Endothelial cell of umbilical vein (primary cell): Measurements from ENCODE around the gene ZNF385C.

ENCODE experiments used
- EZH2 ChIP-seq: IDR thresholded peaks from 2 replicates; pipeline ENCODE4 v1.6.1; 2012; ENCODE audit warnings: borderline replicate concordance, low read depth, mild to moderate bottlenecking, moderate library complexity, low read length, inconsistent platforms; ENCODE audit not compliant: severe bottlenecking
- FOS ChIP-seq: IDR thresholded peaks from 2 replicates; pipeline ENCODE4 v1.6.1; 2011; ENCODE audit warnings: mild to moderate bottlenecking, low read length, moderate library complexity, borderline replicate concordance; ENCODE audit not compliant: insufficient read depth
- GATA2 ChIP-seq: IDR thresholded peaks from 2 replicates; pipeline ENCODE4 v1.7.0; 2011; ENCODE audit warnings: low read depth, mild to moderate bottlenecking, moderate library complexity, mixed read lengths, low read length; ENCODE audit not compliant: insufficient read length, insufficient read depth
- JUN ChIP-seq: IDR thresholded peaks from 2 replicates; pipeline ENCODE4 v1.6.1; 2011; ENCODE audit warnings: borderline replicate concordance, low read depth; ENCODE audit not compliant: insufficient read length, insufficient read depth
- POLR2A ChIP-seq: IDR thresholded peaks from 2 replicates; pipeline ENCODE4 v1.6.1; 2012; ENCODE audit warnings: low read depth, mild to moderate bottlenecking, control low read depth, low read length
- POLR2AphosphoS5 ChIP-seq: IDR thresholded peaks from 2 replicates; pipeline ENCODE4 v1.6.1; 2012; ENCODE audit warnings: low read depth, mild to moderate bottlenecking, control low read depth, low read length, moderate library complexity; ENCODE audit not compliant: insufficient read depth
- TF ChIP-seq, protein P1 (sequence below), 2 donors: IDR thresholded peaks; 1 replicate in 1 of 2; 2 replicates in 1 of 2; pipeline ENCODE4 v1.5.1; 2011; ENCODE audit warnings: low read length in 2 of 2, mild to moderate bottlenecking in 2 of 2, moderate library complexity in 2 of 2, control low read depth in 1 of 2, inconsistent platforms in 1 of 2, low read depth in 1 of 2; ENCODE audit not compliant: insufficient read depth in 1 of 2; ENCODE audit errors: extremely low read depth in 1 of 2
- TF ChIP-seq, protein P2 (sequence below): IDR thresholded peaks from 2 replicates; pipeline ENCODE4 v1.6.1; 2011; ENCODE audit not compliant: insufficient read depth, insufficient read length

DNA sequence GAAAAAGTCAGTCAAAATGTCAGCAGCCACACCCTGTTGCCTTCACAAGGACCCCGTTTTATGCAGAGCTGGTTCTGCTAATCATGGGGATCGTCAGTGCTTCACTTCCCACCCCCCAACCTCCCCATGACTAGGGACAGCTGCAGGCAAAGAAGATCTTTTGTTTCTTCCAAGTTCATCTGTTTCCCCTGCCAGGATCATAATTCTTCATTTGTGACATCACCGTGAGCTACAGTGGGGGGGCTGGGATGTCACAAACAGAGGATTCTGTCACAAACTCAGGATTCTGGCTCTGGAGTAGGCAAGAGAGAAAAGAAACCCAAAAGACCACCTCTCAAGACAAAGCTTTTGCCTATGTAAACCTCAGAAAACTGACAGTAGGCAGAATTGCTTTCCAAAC is 105.7 kb downstream of the ZNF385C start:
- TF ChIP-seq, protein P1, sequence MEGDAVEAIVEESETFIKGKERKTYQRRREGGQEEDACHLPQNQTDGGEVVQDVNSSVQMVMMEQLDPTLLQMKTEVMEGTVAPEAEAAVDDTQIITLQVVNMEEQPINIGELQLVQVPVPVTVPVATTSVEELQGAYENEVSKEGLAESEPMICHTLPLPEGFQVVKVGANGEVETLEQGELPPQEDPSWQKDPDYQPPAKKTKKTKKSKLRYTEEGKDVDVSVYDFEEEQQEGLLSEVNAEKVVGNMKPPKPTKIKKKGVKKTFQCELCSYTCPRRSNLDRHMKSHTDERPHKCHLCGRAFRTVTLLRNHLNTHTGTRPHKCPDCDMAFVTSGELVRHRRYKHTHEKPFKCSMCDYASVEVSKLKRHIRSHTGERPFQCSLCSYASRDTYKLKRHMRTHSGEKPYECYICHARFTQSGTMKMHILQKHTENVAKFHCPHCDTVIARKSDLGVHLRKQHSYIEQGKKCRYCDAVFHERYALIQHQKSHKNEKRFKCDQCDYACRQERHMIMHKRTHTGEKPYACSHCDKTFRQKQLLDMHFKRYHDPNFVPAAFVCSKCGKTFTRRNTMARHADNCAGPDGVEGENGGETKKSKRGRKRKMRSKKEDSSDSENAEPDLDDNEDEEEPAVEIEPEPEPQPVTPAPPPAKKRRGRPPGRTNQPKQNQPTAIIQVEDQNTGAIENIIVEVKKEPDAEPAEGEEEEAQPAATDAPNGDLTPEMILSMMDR (IDR thresholded peaks at IDR 0.05; ENCODE audit: extremely low read depth in 1 of 2, insufficient read depth in 1 of 2, low read depth in 1 of 2, low read length in 2 of 2) = no peak
- TF ChIP-seq JUN = no peak
- no peak for TF ChIP-seq POLR2A
- TF ChIP-seq GATA2 = no peak
- no peak for TF ChIP-seq EZH2
- TF ChIP-seq POLR2AphosphoS5 = no peak
- TF ChIP-seq, protein P2, sequence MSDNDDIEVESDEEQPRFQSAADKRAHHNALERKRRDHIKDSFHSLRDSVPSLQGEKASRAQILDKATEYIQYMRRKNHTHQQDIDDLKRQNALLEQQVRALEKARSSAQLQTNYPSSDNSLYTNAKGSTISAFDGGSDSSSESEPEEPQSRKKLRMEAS = no peak
- no peak for TF ChIP-seq FOS
